Muscle of leg (tissue), 16 donors: ENCODE measurements around the gene SP2. TPM values are rescaled to one million over a fixed set of nuclear protein-coding genes. Genes with fewer than 3 reads are reported as not detected.
A peak's percentile ranks its signal among the peaks of the same experiment; 100 is the strongest.

Experiments used
- DNase-seq: peaks from one replicate; pipeline ENCODE4 v3.0.0; 2013
- H3K27ac ChIP-seq: one replicate; pipeline ENCODE4 v1.5.1; 2013; ENCODE audit warnings: mild to moderate bottlenecking, low read length, control low read depth
- H3K27me3 ChIP-seq: one replicate; pipeline ENCODE4 v1.6.1; 2013; ENCODE audit warnings: low read length; ENCODE audit not compliant: control insufficient read depth, insufficient read depth
- H3K36me3 ChIP-seq: one replicate; pipeline ENCODE4 v1.6.1; 2013; ENCODE audit warnings: low read length; ENCODE audit not compliant: control insufficient read depth, insufficient read depth
- H3K4me1 ChIP-seq: one replicate; pipeline ENCODE4 v1.6.1; 2013; ENCODE audit warnings: low read length; ENCODE audit not compliant: control insufficient read depth, insufficient read depth
- H3K4me3 ChIP-seq: one replicate; pipeline ENCODE4 v1.5.1; 2013; ENCODE audit warnings: low read length, control low read depth
- H3K9me3 ChIP-seq: replicated peaks from 2 replicates; pipeline ENCODE4 v1.6.1; 2013; ENCODE audit warnings: low read depth, low read length; ENCODE audit not compliant: control insufficient read depth
- WGBS: methylation state at CpG from one replicate; pipeline ENCODE4 v1.1.5; 2013; ENCODE audit warnings: missing lambda C conversion rate; ENCODE audit not compliant: insufficient coverage; 5-methylcytosine and 5-hydroxymethylcytosine counted together
- long read RNA-seq, 11 donors: transcript quantifications; one replicate each; lab custom pipeline, GENCODE V29; 2026
- polyA plus RNA-seq, 8 donors: library from polyadenylated mRNA; unstranded; fragments of 120-200 nt; gene quantifications; one replicate each; pipeline versions ENCODE4 v1.2.1 to v1.2.3, GENCODE V29; 2013; ENCODE audit warnings: inconsistent platforms in 1 of 8, low replicate concordance in 1 of 8; ENCODE audit not compliant: insufficient read length in 8 of 8, insufficient read depth in 1 of 8
- total RNA-seq: library from RNA; stranded (reverse); fragments of 120-200 nt; gene quantifications from one replicate; pipeline ENCODE4 v1.2.4, GENCODE V29; 2013

The SP2 gene
- total RNA-seq (2.0 TPM), polyA plus RNA-seq (10 to 100 TPM; 13.3 to 19.5 (median 17.0) TPM)
- long read RNA-seq, donor 1, partial matches to known transcripts, result 0 of 1 reads
- long read RNA-seq, donor 1, other reads (novel, unspliced or antisense), result 0 of 1 reads
- long read RNA-seq, donor 2, partial matches to known transcripts, result 7 of 7 reads
- long read RNA-seq, donor 2, other reads (novel, unspliced or antisense), result 0 of 7 reads
- long read RNA-seq, donor 3, partial matches to known transcripts, result 0 of 2 reads
- long read RNA-seq, donor 3, other reads (novel, unspliced or antisense), result 0 of 2 reads
- long read RNA-seq, donor 4, partial matches to known transcripts, result 5 of 9 reads
- long read RNA-seq, donor 4, other reads (novel, unspliced or antisense), result 0 of 9 reads
- long read RNA-seq, donor 5, partial matches to known transcripts, result 9 of 14 reads
- long read RNA-seq, donor 5, other reads (novel, unspliced or antisense), result 0 of 14 reads
- long read RNA-seq, donor 6, partial matches to known transcripts, result 0 of 1 reads
- long read RNA-seq, donor 6, other reads (novel, unspliced or antisense), result 0 of 1 reads
- long read RNA-seq, donor 7, partial matches to known transcripts, result 0 of 5 reads
- long read RNA-seq, donor 7, other reads (novel, unspliced or antisense), result 0 of 5 reads
- long read RNA-seq, donor 8, partial matches to known transcripts, result 5 of 10 reads
- long read RNA-seq, donor 8, other reads (novel, unspliced or antisense), result 0 of 10 reads
- long read RNA-seq, donor 9, partial matches to known transcripts, result 5 of 7 reads
- long read RNA-seq, donor 9, other reads (novel, unspliced or antisense), result 0 of 7 reads
- long read RNA-seq, donor 10, partial matches to known transcripts, result 12 of 14 reads
- long read RNA-seq, donor 10, other reads (novel, unspliced or antisense), result 0 of 14 reads
- long read RNA-seq, donor 11, partial matches to known transcripts, result 0 of 3 reads
- long read RNA-seq, donor 11, other reads (novel, unspliced or antisense), result 0 of 3 reads

DNA sequence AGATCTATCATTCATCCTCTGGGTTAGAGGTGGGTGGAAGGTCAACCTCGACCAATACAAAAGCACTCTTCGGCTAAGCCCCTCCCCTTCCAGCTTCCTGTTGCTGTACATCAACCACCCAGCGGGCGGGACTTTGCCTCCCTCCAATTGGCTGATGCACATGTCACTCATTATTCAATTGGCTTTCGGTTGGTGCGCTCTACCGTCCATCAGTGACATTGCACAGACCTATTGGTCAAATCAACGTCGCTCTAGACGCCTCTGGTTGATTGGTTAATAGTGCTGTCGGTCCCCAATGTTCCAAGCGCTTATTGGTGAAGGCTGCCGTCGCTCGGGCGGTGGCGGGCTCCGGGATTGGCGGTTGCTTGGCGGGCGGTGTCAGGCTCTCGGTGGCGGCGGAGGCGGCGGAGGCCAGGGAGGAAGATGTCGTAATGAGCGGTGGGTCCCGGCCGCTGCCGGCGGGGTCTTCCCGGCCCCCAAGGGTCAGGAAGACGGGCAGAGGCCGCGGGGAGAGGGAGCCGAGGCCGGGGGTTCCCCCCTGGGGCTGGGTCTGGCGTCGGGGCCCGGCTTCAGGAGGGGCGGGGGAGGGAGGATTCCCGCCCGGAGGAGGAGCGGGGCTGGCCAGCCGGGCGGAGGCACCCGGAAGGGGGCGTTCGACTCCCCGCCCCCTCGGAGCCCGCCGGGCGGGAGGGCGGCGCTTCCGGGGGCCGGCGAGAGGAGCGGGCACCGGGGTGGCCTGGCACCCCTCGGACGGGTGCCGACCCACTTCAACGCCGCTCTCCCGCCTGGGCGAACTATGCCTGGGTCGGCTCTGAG lies at the start of gene SP2:
TSS of gene SP2 (plus strand) at position 381 of the 816 bp plus-strand sequence. CDS start at position 432, 51 bp downstream.
- H3K36me3 ChIP-seq, result peaks cover 13% of the 10 kb centered on the region
- H3K9me3 ChIP-seq, result no peaks in the 10 kb centered on the region
- H3K4me1 ChIP-seq, result peaks cover 29% of the 10 kb centered on the region
- peak within 1 kb of the TSS; percentile 92 for H3K4me3 ChIP-seq
- DNase-seq, result peak; percentile 100
- peak within 1 kb of the TSS; percentile 95 for H3K27ac ChIP-seq
- WGBS, result under 1% methylated on average over 67 of the region's 70 CpGs
- no peaks in the 10 kb centered on the region for H3K27me3 ChIP-seq

DNA sequence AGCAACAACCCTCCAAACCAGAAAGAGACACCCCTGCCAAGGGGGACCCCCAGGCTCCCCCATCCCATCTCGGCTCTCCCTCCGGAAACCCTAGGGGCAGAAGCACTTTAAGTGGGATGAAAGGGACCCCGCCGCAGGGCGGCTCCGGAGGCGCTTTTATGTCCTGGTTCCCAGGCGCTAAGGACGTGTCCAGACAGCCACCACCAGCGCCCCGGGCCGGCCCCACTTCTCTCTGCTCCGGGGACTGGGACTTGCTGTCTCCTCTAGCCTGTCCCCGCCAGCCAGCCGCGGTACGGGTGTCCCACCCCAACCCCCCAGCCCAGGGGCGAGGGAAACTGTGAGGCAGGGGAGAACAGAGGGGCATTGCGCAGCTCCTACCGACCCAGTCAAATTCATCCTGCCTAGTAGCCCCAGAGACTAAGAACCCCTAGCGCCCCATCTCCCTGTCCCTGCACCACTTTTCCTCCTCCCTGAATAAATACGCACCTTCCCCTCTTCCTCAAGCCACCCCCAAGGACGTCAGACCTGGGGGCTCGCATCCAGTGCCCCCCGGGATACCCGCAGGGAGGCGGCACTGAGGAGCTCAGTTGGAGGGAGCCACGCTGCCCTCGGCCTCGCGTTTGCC lies 49.2 kb upstream of the SP2 start:
- 24% methylated on average over 14 of the region's 31 CpGs for WGBS

DNA sequence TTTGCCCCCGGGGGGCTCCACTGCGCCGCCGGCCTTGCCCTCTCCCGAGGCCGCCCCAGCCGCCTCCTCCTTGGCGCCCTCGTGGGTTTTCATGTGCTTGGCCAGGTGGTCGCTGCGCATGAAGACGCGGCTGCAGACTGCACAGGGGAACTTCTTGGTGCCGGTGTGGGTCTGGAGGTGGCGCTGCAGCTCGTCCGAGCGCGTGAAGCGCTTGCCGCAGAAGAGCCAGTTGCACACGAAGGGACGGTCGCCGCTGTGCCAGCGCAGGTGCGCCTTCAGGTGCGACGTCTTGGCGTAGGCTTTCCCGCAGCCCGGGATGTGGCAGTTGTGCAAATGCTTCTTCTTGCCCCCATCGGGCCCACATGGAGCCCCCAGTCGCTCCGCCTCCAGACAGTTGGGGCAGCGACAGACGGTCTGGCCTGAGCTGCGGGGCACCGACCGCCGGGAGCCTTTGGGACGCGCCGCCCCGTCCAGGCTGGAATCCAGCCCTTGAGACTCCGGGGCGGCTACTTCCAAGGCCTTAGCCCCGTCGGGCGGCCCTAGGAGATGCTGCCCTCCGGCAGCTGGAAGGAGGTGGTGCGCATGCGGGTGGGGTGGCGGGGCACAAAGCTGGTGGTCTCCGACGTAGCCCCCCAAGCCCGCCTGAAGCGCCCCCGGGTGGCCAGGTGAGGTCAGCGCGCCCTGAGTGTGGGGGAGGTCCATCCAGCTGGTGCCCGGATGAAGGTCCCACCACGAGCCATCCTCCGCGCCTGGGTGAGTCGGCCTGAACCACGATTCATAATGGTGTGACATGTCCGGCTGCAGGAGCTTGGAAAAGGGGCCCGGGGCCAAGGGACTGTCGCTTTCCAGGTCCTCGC lies 48.5 kb upstream of the SP2 start:
- Histone ChIP-seq H3K27me3 (peaks cover 85% of the 10 kb centered on the region), H3K36me3 (no peaks in the 10 kb centered on the region), H3K9me3 (no peaks in the 10 kb centered on the region), H3K4me1 (peaks cover 19% of the 10 kb centered on the region), H3K27ac (no peak overlapping the region), H3K4me3 (no peak overlapping the region)
- no peak for DNase-seq
- 17% methylated on average over 71 of the region's 71 CpGs for WGBS

More for the DNA sequence above, 49.2 kb upstream of the SP2 start:
- Histone ChIP-seq H3K27me3 (peaks cover 77% of the 10 kb centered on the region), H3K36me3 (no peaks in the 10 kb centered on the region), H3K9me3 (no peaks in the 10 kb centered on the region), H3K27ac (no peak overlapping the region), H3K4me3 (no peak overlapping the region), H3K4me1 (peaks cover 14% of the 10 kb centered on the region)
- DNase-seq, result no peak

DNA sequence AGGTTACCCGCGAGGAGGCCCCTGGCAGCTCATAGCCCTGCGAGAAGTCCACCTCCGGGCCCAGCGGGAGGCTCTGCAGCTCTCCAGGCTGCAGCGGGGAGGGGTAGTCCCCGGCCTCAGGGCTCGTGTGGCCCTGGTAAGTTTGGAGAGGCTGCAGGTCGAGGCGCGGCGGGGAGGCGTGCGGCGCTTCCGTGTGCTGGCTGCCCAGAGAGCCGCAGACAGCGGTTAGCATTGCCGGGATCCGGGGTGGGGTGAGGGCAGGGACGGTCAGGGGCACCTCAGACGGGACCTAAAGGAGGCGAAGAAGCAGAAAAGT lies 47.9 kb upstream of the SP2 start:
- 22% methylated on average over 19 of the region's 23 CpGs for WGBS
- Histone ChIP-seq H3K27me3 (peaks cover 91% of the 10 kb centered on the region), H3K4me1 (peaks cover 19% of the 10 kb centered on the region)

DNA sequence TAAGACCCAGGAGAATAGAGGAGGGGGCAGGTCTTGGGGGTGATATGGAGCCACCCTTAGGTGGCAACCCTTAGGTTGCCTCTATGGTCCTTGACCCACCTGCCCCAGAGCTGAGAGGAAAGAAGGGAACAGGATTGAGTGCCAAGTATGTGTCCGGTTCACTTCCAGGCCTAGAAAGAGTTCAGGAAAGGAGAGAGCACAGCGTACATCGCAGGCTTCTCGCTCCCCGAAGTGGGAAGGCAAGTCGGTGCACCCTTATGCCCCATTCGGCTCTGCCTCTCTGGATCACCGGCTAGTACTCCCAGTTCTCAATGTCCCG lies 45.7 kb upstream of the SP2 start:
- no peaks in the 10 kb centered on the region for H3K9me3 ChIP-seq
- peak overlapping the region; percentile 22 for H3K4me3 ChIP-seq
- WGBS, result 19% methylated on average over 8 of the region's 9 CpGs
- no peak overlapping the region for H3K27ac ChIP-seq
- no peak for DNase-seq
- peaks cover 11% of the 10 kb centered on the region for H3K4me1 ChIP-seq
- H3K36me3 ChIP-seq, result no peaks in the 10 kb centered on the region
- peaks cover 98% of the 10 kb centered on the region for H3K27me3 ChIP-seq

More for the DNA sequence above, 47.9 kb upstream of the SP2 start:
- H3K36me3 ChIP-seq, result no peaks in the 10 kb centered on the region
- H3K9me3 ChIP-seq, result no peaks in the 10 kb centered on the region
- no peak overlapping the region for H3K4me3 ChIP-seq
- H3K27ac ChIP-seq, result no peak overlapping the region
- no peak for DNase-seq

DNA sequence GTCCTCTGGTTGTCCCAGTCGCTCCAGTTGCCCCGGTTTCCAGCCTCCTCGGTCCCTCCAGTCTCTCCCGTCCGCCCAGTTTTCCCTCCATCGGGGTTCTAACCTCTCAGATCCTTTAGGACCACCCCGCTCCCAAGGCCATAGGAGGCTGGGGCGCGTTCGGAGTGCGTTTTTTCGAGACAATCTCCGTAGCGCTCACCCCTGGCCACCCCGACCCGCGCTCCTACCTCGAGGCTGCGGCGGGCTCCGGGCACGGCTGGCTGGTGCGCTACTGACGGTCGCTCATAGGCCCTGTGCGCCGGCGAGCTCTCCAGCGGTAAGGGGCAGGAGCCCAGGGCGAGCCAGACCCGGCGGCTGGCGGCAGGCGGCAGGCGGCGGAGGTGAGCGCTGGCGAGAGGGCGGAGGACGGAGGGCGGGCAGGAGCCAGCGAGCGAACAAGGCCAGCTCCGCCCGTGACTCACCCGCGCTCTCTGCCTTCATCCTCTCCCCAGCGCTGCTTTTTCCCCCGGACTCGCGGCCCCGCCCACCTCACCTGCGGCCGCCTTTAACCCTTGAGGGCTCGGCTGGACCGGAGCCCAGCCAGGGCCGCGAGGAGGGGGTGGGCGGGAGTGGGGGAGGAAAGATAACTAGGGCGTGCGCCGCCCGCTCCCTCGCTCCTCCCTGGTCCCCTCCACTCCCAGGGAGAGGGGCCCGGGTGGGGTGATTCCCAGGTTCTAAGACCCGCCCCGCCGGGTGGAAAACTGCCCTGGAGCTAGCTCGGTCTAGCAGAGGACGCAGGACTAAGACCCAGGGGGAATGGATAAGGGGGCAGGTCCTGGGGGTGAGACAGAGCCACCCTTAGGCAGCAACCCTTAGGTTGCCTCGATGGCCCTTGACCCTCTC lies 45.1 kb upstream of the SP2 start, which contains the start of gene SP6:
TSS of gene SP6 (minus strand) at position 472 of the 882 bp plus-strand sequence. CDS start 2,734 bp downstream, outside the sequence.
- Histone ChIP-seq H3K27ac (no peak within 1 kb of the TSS), H3K4me1 (peaks cover 14% of the 10 kb centered on the region), H3K9me3 (no peaks in the 10 kb centered on the region), H3K4me3 (peak within 1 kb of the TSS; percentile 22), H3K27me3 (peaks cover 98% of the 10 kb centered on the region), H3K36me3 (no peaks in the 10 kb centered on the region)
- no peak for DNase-seq
- 2% methylated on average over 44 of the region's 71 CpGs for WGBS

DNA sequence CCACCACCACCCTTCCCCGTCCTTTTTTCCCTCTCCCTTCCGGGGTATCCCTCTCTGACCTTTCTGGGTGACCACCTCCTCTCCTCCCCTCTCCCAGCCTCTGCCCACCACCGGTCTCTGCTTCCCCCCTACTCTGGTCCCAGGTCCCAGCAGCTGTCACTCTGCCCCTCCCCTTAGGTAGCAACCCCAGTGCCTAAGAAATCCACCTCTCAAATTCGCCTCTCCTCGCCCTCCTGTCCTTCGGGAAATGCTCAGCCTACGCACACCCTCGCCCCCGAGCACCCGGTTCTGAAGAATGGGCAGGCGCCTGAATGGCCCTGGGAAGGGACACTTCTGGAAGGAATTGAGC lies 44.3 kb upstream of the SP2 start:
- Histone ChIP-seq H3K4me1 (peaks cover 14% of the 10 kb centered on the region), H3K27ac (no peak overlapping the region), H3K4me3 (no peak overlapping the region), H3K27me3 (peaks cover 98% of the 10 kb centered on the region), H3K9me3 (no peaks in the 10 kb centered on the region), H3K36me3 (no peaks in the 10 kb centered on the region)
- no peak for DNase-seq
- 17% methylated on average over 11 of the region's 11 CpGs for WGBS

DNA sequence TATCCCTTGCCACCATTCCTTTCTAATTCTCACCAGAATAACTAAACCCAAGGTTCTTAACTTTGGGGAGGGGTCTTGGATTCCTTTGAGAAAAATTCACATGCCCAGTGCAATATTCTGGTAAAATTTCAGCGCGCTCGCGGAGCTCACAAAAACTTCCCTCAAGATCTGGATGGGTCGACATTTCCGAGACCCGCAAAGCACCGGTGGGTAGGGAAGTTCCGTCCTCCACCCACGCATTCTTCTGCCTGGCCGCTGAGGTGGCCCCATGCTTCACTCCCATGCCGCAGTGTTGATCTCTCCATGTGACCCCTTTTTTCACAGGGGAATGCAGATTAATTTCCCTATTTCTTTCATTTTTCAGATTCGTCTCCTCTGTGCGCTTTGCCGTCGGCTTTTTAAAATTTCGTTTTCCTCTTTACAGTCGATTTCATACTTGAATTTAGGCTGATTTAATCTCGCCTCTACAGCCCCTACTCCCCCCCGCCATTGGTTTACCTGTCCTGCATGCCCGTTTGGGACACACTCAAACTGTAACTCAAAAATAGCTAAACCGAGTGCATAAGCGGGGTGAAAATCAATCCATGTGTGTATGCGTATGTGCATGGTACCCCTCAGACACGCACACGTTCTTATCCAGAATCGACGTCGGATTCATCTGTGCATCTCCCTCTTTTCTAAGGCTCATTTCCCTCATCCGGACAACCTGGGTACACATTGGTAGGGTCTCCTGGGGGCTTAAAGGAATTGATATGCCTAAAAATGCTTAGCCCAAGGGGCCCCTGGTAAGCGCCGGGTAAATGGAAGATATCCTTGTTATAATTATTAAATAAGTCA lies 43.7 kb upstream of the SP2 start:
- H3K27ac ChIP-seq, result no peak overlapping the region
- peaks cover 97% of the 10 kb centered on the region for H3K27me3 ChIP-seq
- H3K36me3 ChIP-seq, result no peaks in the 10 kb centered on the region
- 21% methylated on average over 21 of the region's 32 CpGs for WGBS
- H3K9me3 ChIP-seq, result no peaks in the 10 kb centered on the region
- no peak overlapping the region for H3K4me3 ChIP-seq
- no peak for DNase-seq
- peaks cover 14% of the 10 kb centered on the region for H3K4me1 ChIP-seq
